Bronchial epithelial cell (primary cell): ENCODE measurements around the gene RENBP. TPM values are rescaled to one million over a fixed set of nuclear protein-coding genes. Genes with fewer than 3 reads are reported as not detected.
A peak's percentile ranks its signal among the peaks of the same experiment; 100 is the strongest.
"Not testable (repeated sequence)": the region's sequence is repeated elsewhere in the genome, so short reads cannot be mapped to it uniquely, and the experiment has no call there.

Experiments used
- DNase-seq: peaks from one replicate; pipeline ENCODE4 v3.0.0-alpha.2; 2010; ENCODE audit warnings: low read depth
- FAIRE-seq: peaks from 2 replicates; lab custom pipeline; 2011; peaks lifted over from hg19 to GRCh38; lab: Jason Lieb, UNC
- H3K27me3 ChIP-seq: 2 replicates; pipeline ENCODE4 v1.5.1; 2011; ENCODE audit warnings: low read length; ENCODE audit not compliant: control insufficient read depth, insufficient read depth
- H3K36me3 ChIP-seq: 2 replicates; pipeline ENCODE4 v1.5.1; 2011; ENCODE audit warnings: low read length; ENCODE audit not compliant: control insufficient read depth, insufficient read depth
- H3K4me3 ChIP-seq: 2 replicates; pipeline ENCODE4 v1.5.1; 2011; ENCODE audit warnings: mild to moderate bottlenecking, low read depth, low read length, control low read depth
- total RNA-seq: library from RNA; depleted of rRNA; stranded (reverse); fragments of >200 nt; gene quantifications from 2 replicates; pipeline ENCODE4 v1.2.1, GENCODE V29; 2014
- TF ChIP-seq, protein P1 (sequence below): IDR thresholded peaks from 2 replicates; pipeline ENCODE4 v1.5.1; 2011; ENCODE audit warnings: mild to moderate bottlenecking, moderate library complexity, low read length, control low read depth, inconsistent platforms; ENCODE audit not compliant: insufficient read depth, severe bottlenecking

The RENBP gene
- total RNA-seq, 1 donor from 2014 or later = 10.3 TPM

DNA sequence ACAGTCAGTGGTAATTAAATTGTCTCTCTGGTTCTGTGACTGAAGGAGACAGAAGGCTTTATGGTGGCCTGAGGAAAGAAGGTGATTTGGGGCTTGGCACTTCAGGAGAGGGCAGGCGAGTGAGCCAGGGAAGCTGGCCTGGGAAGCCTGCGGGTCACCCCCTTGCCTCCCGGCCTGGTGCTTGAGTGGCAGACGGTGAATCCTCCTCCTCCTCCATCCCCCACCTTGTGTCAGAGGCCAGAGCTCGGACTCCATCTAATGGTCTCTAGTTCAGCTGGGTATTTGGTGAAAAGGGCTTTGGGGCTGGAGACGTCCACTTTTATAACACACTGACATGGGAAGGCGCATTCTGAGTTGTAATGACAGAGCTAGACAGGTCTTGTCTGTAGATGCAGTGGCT, 36.8 kb upstream of the RENBP start:
- no peak overlapping the region for H3K4me3 ChIP-seq
- FAIRE-seq (no peak), DNase-seq (no peak)
- no peaks in the 10 kb centered on the region for H3K36me3 ChIP-seq
- H3K27me3 ChIP-seq = no peaks in the 10 kb centered on the region
- TF ChIP-seq, protein P1, sequence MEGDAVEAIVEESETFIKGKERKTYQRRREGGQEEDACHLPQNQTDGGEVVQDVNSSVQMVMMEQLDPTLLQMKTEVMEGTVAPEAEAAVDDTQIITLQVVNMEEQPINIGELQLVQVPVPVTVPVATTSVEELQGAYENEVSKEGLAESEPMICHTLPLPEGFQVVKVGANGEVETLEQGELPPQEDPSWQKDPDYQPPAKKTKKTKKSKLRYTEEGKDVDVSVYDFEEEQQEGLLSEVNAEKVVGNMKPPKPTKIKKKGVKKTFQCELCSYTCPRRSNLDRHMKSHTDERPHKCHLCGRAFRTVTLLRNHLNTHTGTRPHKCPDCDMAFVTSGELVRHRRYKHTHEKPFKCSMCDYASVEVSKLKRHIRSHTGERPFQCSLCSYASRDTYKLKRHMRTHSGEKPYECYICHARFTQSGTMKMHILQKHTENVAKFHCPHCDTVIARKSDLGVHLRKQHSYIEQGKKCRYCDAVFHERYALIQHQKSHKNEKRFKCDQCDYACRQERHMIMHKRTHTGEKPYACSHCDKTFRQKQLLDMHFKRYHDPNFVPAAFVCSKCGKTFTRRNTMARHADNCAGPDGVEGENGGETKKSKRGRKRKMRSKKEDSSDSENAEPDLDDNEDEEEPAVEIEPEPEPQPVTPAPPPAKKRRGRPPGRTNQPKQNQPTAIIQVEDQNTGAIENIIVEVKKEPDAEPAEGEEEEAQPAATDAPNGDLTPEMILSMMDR = no peak

DNA sequence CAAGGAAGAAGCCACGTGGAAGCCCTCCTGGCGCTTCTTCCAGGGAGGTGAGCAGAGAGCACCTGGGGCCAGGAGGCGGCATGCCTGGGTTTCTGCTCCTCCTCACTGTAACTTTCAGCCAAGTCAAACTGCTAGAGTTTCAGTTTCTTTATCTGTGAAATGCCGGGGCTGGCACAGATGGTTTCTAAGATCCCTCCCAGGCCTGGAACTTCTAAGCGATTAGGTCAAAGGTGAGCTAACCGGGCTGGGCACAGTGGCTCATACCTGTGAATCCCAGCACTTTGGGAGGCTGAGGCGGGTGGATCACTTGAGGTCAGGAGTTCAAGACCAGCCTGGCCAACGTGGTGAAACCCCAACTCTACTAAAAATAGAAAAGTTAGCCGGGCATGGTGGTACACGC, 36.0 kb upstream of the RENBP start:
- not testable (repeated sequence) for H3K36me3 ChIP-seq, DNase-seq, H3K27me3 ChIP-seq, H3K4me3 ChIP-seq, FAIRE-seq

DNA sequence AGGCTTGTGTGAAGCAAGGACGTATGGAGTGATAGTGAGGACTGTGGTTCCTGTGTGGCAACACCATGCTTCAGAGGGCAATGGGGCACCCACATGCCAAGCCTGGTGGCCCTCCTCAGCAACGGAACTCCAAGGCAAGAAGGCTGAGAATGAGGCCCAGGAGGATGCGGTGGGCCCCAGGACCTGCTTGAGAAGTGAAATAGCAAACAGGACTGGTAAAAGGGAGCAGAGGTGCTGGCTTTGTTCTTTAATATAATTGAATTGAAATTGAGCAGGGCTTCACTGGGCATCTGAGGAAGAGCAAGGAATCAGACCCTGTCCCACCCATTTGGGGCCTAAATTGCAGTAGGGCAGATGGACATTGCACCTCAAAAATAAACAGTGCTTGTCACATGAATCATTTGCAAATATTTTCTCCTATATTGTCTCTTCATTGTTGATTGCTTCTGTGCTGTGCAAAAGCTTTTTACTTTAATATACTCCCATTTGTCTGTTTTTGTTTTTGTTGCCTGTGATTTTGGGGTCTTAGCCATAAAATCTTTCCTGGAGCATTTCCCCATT, 30.4 kb upstream of the RENBP start:
- Histone ChIP-seq H3K36me3 (no peaks in the 10 kb centered on the region), H3K4me3 (no peak overlapping the region), H3K27me3 (no peaks in the 10 kb centered on the region)
- TF ChIP-seq, protein P1 = no peak
- DNase-seq (no peak), FAIRE-seq (no peak)

DNA sequence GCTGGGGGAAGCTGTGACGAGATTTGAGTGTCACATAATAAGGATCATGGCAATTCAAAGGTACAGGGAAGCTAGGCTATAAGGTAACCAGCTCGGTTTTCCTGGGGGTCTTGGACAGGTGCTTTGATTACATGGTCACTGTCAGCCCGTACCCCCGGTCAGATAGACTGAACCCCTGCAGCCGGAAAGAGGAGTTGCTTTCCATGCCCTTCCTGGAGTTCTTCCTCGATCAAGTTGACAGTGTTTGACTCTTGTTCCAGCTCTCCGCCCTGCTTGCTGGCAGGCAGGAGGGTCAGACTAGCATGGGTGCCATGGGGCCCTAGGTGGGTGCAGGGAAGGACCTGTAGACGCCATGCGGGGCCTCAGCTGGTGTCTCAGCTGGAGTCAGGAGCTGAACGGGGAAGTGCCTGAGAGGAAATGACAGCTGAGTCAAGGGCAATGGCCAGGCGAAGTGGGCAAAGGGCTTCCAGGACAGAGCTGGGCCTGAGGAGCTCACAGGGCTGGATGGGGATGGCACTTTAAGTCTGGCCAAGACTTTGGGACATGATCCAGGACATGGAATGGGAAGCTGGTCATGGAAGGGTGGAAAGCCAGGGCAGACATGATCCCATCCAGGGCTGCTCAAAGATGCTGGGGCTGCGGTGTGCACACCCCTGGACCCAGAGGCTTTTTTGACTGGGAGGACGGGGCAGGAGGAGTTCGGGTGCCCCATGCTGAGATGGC, 29.7 kb upstream of the RENBP start:
- DNase-seq = no peak
- FAIRE-seq = no peak
- Histone ChIP-seq H3K4me3 (no peak overlapping the region), H3K27me3 (no peaks in the 10 kb centered on the region), H3K36me3 (no peaks in the 10 kb centered on the region)
- TF ChIP-seq, protein P1 = no peak

DNA sequence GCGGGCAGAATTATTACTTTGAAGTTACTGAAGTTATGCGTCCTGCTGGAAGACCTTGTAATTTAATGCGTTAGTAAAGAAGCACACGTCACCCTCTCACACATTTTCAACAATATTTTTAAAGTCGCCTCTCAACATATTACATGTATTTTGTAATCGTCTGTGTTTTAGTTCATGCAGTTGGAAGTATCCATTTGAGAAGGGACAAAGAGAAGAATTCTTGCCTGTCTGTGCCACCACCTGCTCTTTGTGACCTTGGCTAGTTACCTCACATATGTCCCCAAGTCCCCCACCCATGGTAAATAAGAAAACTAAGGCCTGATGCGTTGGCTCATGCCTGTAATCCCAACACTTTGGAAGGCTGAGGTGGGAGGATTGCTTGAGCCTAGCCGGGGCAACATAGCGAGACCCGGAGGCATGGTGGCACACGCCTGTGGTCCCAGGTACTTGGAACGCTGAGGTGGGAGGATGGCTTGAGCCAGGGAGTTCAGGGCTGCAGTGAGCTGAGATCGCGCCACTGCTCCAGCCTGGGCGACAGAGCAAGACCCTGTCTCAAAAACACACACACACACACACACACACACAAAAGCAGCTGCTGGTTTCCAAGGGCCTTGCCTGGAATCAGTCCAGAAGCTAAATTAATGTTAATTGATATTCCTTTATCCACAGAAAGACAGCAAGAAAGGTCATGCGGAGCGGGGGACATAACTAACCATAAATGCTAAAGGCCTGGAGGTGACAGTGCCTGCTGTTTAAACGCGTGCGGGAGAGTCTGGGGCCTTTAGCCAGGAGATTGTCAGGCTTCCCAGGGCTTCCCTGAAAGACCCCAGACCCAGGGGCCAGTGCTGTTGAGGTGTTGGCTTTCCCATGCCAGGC, 28.9 kb upstream of the RENBP start:
- DNase-seq (peak; percentile 22), FAIRE-seq (no peak)
- TF ChIP-seq, protein P1 = no peak
- H3K4me3 ChIP-seq = peak overlapping the region; percentile 80
- H3K27me3 ChIP-seq = no peaks in the 10 kb centered on the region
- no peaks in the 10 kb centered on the region for H3K36me3 ChIP-seq
